ENCODE data around the gene EXOC6B.
"Not testable (repeated sequence)": the region's sequence is repeated elsewhere in the genome, so short reads cannot be mapped to it uniquely, and the experiment has no call there.

DNA sequence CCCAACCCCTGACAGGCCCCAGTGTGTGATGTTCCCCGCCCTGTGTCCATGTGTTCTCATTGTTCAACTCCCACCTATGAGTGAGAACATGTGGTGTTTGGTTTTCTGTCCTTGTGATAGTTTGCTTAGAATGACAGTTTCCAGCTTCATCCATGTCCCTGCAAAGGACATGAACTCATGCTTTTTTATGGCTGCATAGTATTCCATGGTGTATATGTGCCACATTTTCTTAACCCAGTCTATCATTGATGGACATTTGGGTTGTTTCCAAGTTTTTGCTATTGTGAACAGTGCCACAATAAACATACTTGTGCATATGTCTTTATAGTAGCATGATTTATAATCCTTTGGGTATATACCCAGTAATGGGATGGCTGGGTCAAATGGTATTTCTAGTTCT lies 270.9 kb downstream of the EXOC6B start:
- TF ChIP-seq, protein P1, sequence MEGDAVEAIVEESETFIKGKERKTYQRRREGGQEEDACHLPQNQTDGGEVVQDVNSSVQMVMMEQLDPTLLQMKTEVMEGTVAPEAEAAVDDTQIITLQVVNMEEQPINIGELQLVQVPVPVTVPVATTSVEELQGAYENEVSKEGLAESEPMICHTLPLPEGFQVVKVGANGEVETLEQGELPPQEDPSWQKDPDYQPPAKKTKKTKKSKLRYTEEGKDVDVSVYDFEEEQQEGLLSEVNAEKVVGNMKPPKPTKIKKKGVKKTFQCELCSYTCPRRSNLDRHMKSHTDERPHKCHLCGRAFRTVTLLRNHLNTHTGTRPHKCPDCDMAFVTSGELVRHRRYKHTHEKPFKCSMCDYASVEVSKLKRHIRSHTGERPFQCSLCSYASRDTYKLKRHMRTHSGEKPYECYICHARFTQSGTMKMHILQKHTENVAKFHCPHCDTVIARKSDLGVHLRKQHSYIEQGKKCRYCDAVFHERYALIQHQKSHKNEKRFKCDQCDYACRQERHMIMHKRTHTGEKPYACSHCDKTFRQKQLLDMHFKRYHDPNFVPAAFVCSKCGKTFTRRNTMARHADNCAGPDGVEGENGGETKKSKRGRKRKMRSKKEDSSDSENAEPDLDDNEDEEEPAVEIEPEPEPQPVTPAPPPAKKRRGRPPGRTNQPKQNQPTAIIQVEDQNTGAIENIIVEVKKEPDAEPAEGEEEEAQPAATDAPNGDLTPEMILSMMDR (IDR thresholded peaks at IDR 0.05): not testable (repeated sequence)
- TF ChIP-seq POLR2A (IDR thresholded peaks at IDR 0.05): not testable (repeated sequence)
